Osteoblast (primary cell): ENCODE data around the gene LYZL4. TPM values are rescaled to one million over a fixed set of nuclear protein-coding genes. Genes with fewer than 3 reads are reported as not detected.

Source experiments
- DNase-seq: peaks from one replicate; pipeline ENCODE4 v3.0.0; 2011; ENCODE audit warnings: low spot score, mixed read lengths; ENCODE audit not compliant: insufficient read length; ENCODE audit errors: missing footprints
- H2AFZ ChIP-seq: 2 replicates; pipeline ENCODE4 v1.6.0; 2011; ENCODE audit warnings: mild to moderate bottlenecking, low read length
- H3K27ac ChIP-seq: 2 replicates; pipeline ENCODE4 v1.5.1; 2011; ENCODE audit warnings: mild to moderate bottlenecking, low read depth, low read length, moderate library complexity
- H3K27me3 ChIP-seq: 2 replicates; pipeline ENCODE4 v1.6.0; 2012; ENCODE audit warnings: mild to moderate bottlenecking, control low read depth, inconsistent platforms, low read length, moderate library complexity; ENCODE audit not compliant: insufficient read depth
- H3K36me3 ChIP-seq: 2 replicates; pipeline ENCODE4 v1.5.1; 2011; ENCODE audit warnings: mild to moderate bottlenecking, low read length, control low read depth, moderate library complexity; ENCODE audit not compliant: insufficient read depth
- H3K4me1 ChIP-seq: 2 replicates; pipeline ENCODE4 v1.5.1; 2011; ENCODE audit warnings: mild to moderate bottlenecking, low read length, control low read depth, moderate library complexity; ENCODE audit not compliant: insufficient read depth
- H3K4me2 ChIP-seq: 2 replicates; pipeline ENCODE4 v1.6.0; 2011; ENCODE audit warnings: mild to moderate bottlenecking, low read length; ENCODE audit not compliant: insufficient read depth
- H3K4me3 ChIP-seq: fragments of 200-600 bp; sonication (generic); 3 replicates; pipeline ENCODE4 v1.5.1; 2012; ENCODE audit warnings: mild to moderate bottlenecking, low read length, inconsistent platforms; ENCODE audit not compliant: insufficient read depth
- H3K79me2 ChIP-seq: 2 replicates; pipeline ENCODE4 v1.6.0; 2012; ENCODE audit warnings: mild to moderate bottlenecking, low read length, control low read depth, inconsistent platforms; ENCODE audit not compliant: insufficient read depth
- H3K9me3 ChIP-seq: 2 replicates; pipeline ENCODE4 v1.5.1; 2011; ENCODE audit warnings: low read depth, low read length, control low read depth
- H4K20me1 ChIP-seq: 2 replicates; pipeline ENCODE4 v1.6.0; 2012; ENCODE audit warnings: mild to moderate bottlenecking, low read length, control low read depth; ENCODE audit not compliant: insufficient read depth
- CTCF ChIP-seq: IDR thresholded peaks from 2 replicates; pipeline ENCODE4 v1.5.1; 2011; ENCODE audit warnings: mild to moderate bottlenecking, low read depth, low read length, moderate library complexity; ENCODE audit errors: extremely low read depth
- total RNA-seq: library from RNA; depleted of rRNA; stranded (reverse); fragments of >200 nt; gene quantifications from 2 replicates; pipeline ENCODE4 v1.2.3, GENCODE V29; 2012

The LYZL4 gene
- total RNA-seq, 1 donor, result not detected

GRCh38 chr3:42440924-42441323, 30.5 kb upstream of the LYZL4 start:
- no peaks in the 10 kb centered on the region for H3K36me3 ChIP-seq
- no peak for DNase-seq
- no peak overlapping the region for H3K4me2 ChIP-seq
- H4K20me1 ChIP-seq, result no peaks in the 10 kb centered on the region
- no peak overlapping the region for H2AFZ ChIP-seq
- H3K9me3 ChIP-seq, result no peaks in the 10 kb centered on the region
- no peak overlapping the region for H3K27ac ChIP-seq
- H3K27me3 ChIP-seq, result peaks cover 4% of the 10 kb centered on the region
- no peaks in the 10 kb centered on the region for H3K79me2 ChIP-seq
- TF ChIP-seq CTCF, result no peak
- no peaks in the 10 kb centered on the region for H3K4me1 ChIP-seq
- H3K4me3 ChIP-seq, result no peak overlapping the region

DNA sequence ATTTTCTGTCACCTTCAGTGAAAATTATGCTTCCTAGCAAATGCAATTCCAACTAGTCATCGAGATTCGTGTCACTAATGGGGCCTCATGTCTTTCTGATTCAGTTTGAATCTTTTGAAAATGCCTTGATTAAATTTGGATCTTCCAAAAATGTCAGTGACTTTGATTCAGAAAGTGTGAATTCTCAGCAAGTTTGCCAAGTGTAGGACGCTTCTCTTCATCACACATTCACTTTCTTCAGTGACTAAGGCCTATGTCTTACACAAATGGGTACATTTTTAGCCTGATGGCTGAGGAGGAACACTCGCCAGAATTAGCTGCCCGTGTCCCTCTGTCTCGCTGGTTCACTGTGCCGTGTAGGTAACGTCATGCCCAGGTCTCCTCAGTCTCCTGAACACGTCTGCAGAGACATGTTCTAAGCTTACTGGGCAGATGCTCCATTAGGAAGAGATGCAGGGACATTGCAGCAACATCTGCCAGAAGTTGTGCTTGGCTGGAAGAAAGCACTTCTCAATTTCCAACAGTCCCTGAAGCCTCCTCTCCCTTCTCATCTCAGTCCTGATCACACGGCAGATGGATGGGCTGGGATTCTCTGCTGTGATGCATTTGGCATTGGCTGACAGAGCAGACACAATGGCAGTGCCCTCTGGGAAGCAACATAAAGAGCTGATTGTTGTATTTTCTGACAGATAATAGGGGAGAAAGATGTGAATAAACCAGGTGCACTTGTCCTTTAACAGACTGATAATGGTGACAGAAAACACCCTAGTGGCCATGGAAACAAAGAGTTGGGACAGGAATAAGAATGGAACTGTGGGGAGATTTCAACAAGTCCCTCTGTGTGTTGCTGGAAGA, 29.1 kb upstream of the LYZL4 start:
- H3K4me1 ChIP-seq, result no peaks in the 10 kb centered on the region
- H3K36me3 ChIP-seq, result no peaks in the 10 kb centered on the region
- no peak overlapping the region for H2AFZ ChIP-seq
- no peak for TF ChIP-seq CTCF
- no peak overlapping the region for H3K4me2 ChIP-seq
- no peaks in the 10 kb centered on the region for H3K79me2 ChIP-seq
- H3K27ac ChIP-seq, result no peak overlapping the region
- H4K20me1 ChIP-seq, result no peaks in the 10 kb centered on the region
- H3K4me3 ChIP-seq, result no peak overlapping the region
- DNase-seq, result no peak
- no peaks in the 10 kb centered on the region for H3K9me3 ChIP-seq
- peaks cover 4% of the 10 kb centered on the region for H3K27me3 ChIP-seq

GRCh38 chr3:42438758-42439157, 28.3 kb upstream of the LYZL4 start:
- Histone ChIP-seq H2AFZ (no peak overlapping the region), H3K4me3 (no peak overlapping the region), H3K9me3 (no peaks in the 10 kb centered on the region), H3K27me3 (peaks cover 4% of the 10 kb centered on the region), H3K27ac (no peak overlapping the region), H3K4me2 (no peak overlapping the region), H3K36me3 (no peaks in the 10 kb centered on the region), H3K4me1 (no peaks in the 10 kb centered on the region), H3K79me2 (no peaks in the 10 kb centered on the region), H4K20me1 (no peaks in the 10 kb centered on the region)
- TF ChIP-seq CTCF, result no peak
- DNase-seq, result no peak

DNA sequence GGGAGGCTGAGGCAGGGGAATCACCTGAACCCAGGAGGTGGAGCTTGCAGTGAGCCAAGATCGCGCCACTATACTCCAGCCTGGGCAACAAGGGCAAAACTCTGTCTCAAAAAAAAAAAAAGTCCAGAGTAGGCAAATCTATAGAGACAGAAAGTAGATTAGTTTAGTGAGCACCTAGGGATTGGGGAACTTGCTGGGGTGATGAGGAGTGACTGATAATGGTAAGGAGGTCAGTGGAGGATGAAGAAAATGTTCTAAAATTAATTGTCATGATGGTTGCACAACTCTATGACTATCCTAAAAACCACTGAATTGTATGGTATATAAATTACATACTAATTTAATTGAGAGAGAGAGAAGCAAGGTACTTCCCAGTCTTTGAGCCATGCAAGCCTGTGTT, 27.8 kb upstream of the LYZL4 start:
- Histone ChIP-seq H3K36me3 (no peaks in the 10 kb centered on the region), H2AFZ (no peak overlapping the region), H3K27me3 (peaks cover 4% of the 10 kb centered on the region), H4K20me1 (no peaks in the 10 kb centered on the region), H3K4me2 (no peak overlapping the region), H3K4me3 (no peak overlapping the region), H3K4me1 (no peaks in the 10 kb centered on the region), H3K9me3 (no peaks in the 10 kb centered on the region), H3K79me2 (no peaks in the 10 kb centered on the region), H3K27ac (no peak overlapping the region)
- no peak for DNase-seq
- no peak for TF ChIP-seq CTCF
